ENCODE results near the gene ZDHHC13.
A peak's percentile ranks its signal among the peaks of the same experiment; 100 is the strongest.

ZDHHC13 gene

DNA sequence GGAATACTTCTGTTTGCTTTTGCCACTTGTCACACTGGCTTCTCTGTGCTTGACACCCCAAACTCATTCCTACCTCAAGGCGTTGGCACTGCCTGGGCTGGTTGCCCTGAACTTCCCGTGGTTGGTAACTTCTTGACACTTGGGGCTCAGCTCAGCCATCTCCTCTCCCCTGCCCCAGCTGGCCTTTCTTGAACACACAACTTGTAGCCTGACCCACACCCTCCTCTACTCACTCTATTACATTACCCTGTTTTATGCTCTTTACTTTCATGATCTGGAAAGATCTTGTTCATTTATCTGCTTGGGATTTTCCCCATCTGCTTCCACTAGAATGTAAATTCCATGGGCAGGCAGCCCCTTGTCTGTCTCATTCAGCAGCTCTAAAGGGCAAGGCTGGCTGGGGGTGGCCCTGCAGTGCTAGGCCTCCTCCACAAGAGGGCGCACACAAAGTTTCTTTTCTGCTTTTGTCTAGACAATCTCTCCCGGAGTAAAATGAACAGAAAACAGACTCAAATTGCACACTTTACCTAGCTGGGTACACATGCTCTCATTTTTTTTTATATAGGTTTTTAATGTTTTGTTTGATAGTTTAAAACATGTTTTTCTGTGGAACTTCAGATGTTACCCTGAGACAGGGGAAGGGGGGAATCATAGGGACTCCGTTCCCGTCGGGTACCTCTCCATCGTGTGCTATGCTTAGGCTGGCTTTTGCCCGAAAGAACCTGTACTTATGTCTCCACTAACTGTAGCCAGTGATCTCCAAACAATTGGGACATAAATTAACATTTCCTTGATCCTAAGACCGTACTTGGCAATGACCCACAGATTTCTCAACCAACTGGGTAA lies 40.0 kb upstream of the ZDHHC13 start:
- TF ChIP-seq, protein P1, sequence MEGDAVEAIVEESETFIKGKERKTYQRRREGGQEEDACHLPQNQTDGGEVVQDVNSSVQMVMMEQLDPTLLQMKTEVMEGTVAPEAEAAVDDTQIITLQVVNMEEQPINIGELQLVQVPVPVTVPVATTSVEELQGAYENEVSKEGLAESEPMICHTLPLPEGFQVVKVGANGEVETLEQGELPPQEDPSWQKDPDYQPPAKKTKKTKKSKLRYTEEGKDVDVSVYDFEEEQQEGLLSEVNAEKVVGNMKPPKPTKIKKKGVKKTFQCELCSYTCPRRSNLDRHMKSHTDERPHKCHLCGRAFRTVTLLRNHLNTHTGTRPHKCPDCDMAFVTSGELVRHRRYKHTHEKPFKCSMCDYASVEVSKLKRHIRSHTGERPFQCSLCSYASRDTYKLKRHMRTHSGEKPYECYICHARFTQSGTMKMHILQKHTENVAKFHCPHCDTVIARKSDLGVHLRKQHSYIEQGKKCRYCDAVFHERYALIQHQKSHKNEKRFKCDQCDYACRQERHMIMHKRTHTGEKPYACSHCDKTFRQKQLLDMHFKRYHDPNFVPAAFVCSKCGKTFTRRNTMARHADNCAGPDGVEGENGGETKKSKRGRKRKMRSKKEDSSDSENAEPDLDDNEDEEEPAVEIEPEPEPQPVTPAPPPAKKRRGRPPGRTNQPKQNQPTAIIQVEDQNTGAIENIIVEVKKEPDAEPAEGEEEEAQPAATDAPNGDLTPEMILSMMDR (conservative IDR thresholded peaks at IDR 0.05; ENCODE audit: low read depth), result peak; percentile 97
- H3K27ac ChIP-seq, result no peak overlapping the region
- ChIA-PET POLR2A (ENCODE audit: low non-redundant PET) (no interaction called here), CTCF (interaction anchor here (0.5 to 2.2 kb wide), 24 partner anchors 14 to 1631 kb away, joined by 3 to 22 read pairs (median 4); partner anchors contain the start of gene ZDHHC13)
- DNase-seq (ENCODE audit: low spot score), result peak; percentile 57

- no peak overlapping the region for H3K27ac ChIP-seq
- TF ChIP-seq, protein P1 (conservative IDR thresholded peaks at IDR 0.05; ENCODE audit: low read depth), result no peak
- no peak for DNase-seq (ENCODE audit: low spot score)
- ChIA-PET CTCF (interaction anchor here (0.6 to 2.2 kb wide), 10 partner anchors 12 to 47 kb away, joined by 3 to 22 read pairs (median 4); partner anchors contain the start of gene ZDHHC13), POLR2A (ENCODE audit: low non-redundant PET) (no interaction called here)
These were observed 39.0 kb upstream of the ZDHHC13 start for GRCh38 chr11:19077965-19078364.

- DNase-seq (ENCODE audit: low spot score), result peak; percentile 92
- H3K27ac ChIP-seq, result peak overlapping the region; percentile 61
- TF ChIP-seq, protein P1 (conservative IDR thresholded peaks at IDR 0.05; ENCODE audit: low read depth), result no peak
- ChIA-PET POLR2A (ENCODE audit: low non-redundant PET) (interaction anchor here (0.6 kb wide), 1 partner anchor 22 kb away, joined by 7 read pairs; no protein-coding TSS in a partner anchor), CTCF (interaction anchor here (1.2 to 1.9 kb wide), 2 partner anchors 9 to 29 kb away, joined by 3 to 7 read pairs; no protein-coding TSS in a partner anchor)
These were observed 37.1 kb upstream of the ZDHHC13 start for GRCh38 chr11:19079643-19080440.

DNA sequence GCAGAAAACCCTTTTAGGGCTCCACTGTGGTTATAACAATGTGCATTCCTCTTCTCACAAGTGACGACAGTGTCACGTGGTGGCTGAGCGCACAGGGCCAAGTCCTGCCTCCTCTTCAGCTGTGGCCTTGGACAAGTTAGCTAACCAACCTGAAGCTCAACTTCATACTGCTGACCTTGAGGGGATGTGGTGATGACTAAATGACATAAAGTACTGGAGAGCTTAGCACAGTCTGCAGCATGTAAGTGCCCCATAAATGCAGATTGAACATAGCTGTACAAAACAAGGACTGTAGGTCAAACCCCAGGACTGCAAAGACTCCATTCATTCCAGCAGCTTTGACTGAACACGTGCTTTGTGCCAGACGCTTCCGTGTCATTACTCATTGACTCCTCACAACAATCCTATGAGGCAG lies 36.4 kb upstream of the ZDHHC13 start:
- ChIA-PET POLR2A (ENCODE audit: low non-redundant PET) (no interaction called here), CTCF (interaction anchor here (1.9 kb wide), 1 partner anchor 10 kb away, joined by 7 read pairs; no protein-coding TSS in a partner anchor)
- DNase-seq (ENCODE audit: low spot score), result peak; percentile 14
- no peak overlapping the region for H3K27ac ChIP-seq
- TF ChIP-seq, protein P1 (conservative IDR thresholded peaks at IDR 0.05; ENCODE audit: low read depth), result no peak

DNA sequence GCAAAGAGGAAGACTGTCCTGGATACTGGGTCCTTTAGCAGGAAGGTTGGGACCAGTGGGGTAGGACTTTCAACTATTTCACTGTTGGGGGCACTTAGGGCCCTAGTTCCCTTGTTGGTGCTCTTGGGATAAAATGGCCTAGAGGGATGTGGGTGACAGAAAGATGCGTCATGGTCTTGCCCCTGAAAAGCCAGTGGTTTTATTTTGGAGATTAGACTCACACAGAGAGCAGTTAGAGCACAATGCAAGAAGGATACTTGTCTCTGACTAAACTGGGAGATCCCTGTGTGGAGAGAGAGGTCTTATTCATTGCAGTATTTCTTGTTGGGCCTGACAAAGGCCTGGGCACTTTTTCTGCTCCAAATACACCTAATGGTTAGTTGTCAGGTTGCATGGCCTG lies 33.8 kb upstream of the ZDHHC13 start:
- ChIA-PET POLR2A (ENCODE audit: low non-redundant PET) (no interaction called here), CTCF (no interaction called here)
- no peak overlapping the region for H3K27ac ChIP-seq
- DNase-seq (ENCODE audit: low spot score), result no peak
- TF ChIP-seq, protein P1 (conservative IDR thresholded peaks at IDR 0.05; ENCODE audit: low read depth), result no peak

- TF ChIP-seq, protein P1 (conservative IDR thresholded peaks at IDR 0.05; ENCODE audit: low read depth), result no peak
- POLR2A ChIA-PET (ENCODE audit: low non-redundant PET), result no interaction called here
- no peak overlapping the region for H3K27ac ChIP-seq
- DNase-seq (ENCODE audit: low spot score), result no peak
- CTCF ChIA-PET, result no interaction called here
These were observed 32.2 kb upstream of the ZDHHC13 start for GRCh38 chr11:19084661-19085315.
